B cell (primary cell): ENCODE results near the gene PXDC1. TPM values are rescaled to one million over a fixed set of nuclear protein-coding genes. Genes with fewer than 3 reads are reported as not detected.

Experiments used
- ATAC-seq: fragments of 200-7000 bp; cut with Tn5 transposase; one replicate; pipeline ENCODE4 v1.10.0; 2021; ENCODE audit warnings: low read depth, mild to moderate bottlenecking, moderate number of reproducible peaks, moderate library complexity
- CTCF ChIA-PET: fragments of 350-600 bp; sonication (Branson Sonifier 250); formaldehyde crosslinking; loops from one replicate; lab custom pipeline; 2021; ENCODE audit warnings: antibody characterized with exemption, inconsistent platforms; lab: Charles Lee
- POLR2A ChIA-PET: fragments of 350-600 bp; sonication (Branson Sonifier 250); formaldehyde crosslinking; loops from one replicate; lab custom pipeline; 2021; ENCODE audit warnings: antibody characterized with exemption; lab: Charles Lee
- DNase-seq: peaks from one replicate; pipeline ENCODE4 v3.0.0; 2013
- H2AFZ ChIP-seq: 2 replicates; pipeline ENCODE4 v1.6.1; 2012; ENCODE audit warnings: mild to moderate bottlenecking, low read depth, low read length; ENCODE audit not compliant: insufficient read depth, poor library complexity, severe bottlenecking
- H3K27ac ChIP-seq, 2 donors: 1 replicate in 1 of 2; 2 replicates in 1 of 2; pipeline ENCODE4 v1.5.1; 2012 to 2013; ENCODE audit warnings: low read length in 2 of 2, mild to moderate bottlenecking in 2 of 2, moderate library complexity in 1 of 2
- H3K27me3 ChIP-seq, 4 experiments: fragments of 200-600 bp in 1 of 4; sonication (generic) in 1 of 4; replicated peaks in 1 of 4; 1 replicate in 2 of 4; 2 replicates in 2 of 4; pipeline versions ENCODE4 v1.6.1 to v1.7.0; 2013 to 2016; ENCODE audit warnings: low read length in 3 of 4, mild to moderate bottlenecking in 2 of 4, mixed read lengths in 1 of 4, moderate library complexity in 1 of 4; ENCODE audit not compliant: insufficient read depth in 4 of 4, control insufficient read depth in 3 of 4; ENCODE audit errors: control extremely low read depth in 1 of 4
- H3K36me3 ChIP-seq, 2 experiments: replicated peaks in 1 of 2; 1 replicate in 1 of 2; 2 replicates in 1 of 2; pipeline versions ENCODE4 v1.6.1 to v1.7.1; 2013; ENCODE audit warnings: low read length in 1 of 2; ENCODE audit not compliant: insufficient read depth in 2 of 2, control insufficient read depth in 1 of 2; ENCODE audit errors: control extremely low read depth in 1 of 2, extremely low read depth in 1 of 2
- H3K4me1 ChIP-seq, 2 donors: fragments of 200-600 bp in 1 of 2; sonication (generic) in 1 of 2; 1 replicate in 1 of 2; 2 replicates in 1 of 2; pipeline versions ENCODE4 v1.5.1 to v1.6.1; 2013 to 2017; ENCODE audit warnings: low read length in 2 of 2; ENCODE audit not compliant: control insufficient read depth in 2 of 2, insufficient read depth in 2 of 2
- H3K4me2 ChIP-seq: replicated peaks from 2 replicates; pipeline ENCODE3; 2012; ENCODE audit warnings: mild to moderate bottlenecking, low read depth, low read length; ENCODE audit not compliant: poor library complexity, severe bottlenecking
- H3K4me3 ChIP-seq, 5 experiments: fragments of 200-600 bp in 1 of 5; sonication (generic) in 1 of 5; 1 replicate in 3 of 5; 2 replicates in 2 of 5; pipeline versions ENCODE4 v1.5.1 to v1.7.0; 2011 to 2016; ENCODE audit warnings: low read length in 4 of 5, mild to moderate bottlenecking in 4 of 5, low read depth in 2 of 5, control low read depth in 1 of 5, moderate library complexity in 1 of 5; ENCODE audit not compliant: insufficient read depth in 1 of 5; ENCODE audit errors: control extremely low read depth in 1 of 5, extremely low read depth in 1 of 5
- H3K79me2 ChIP-seq: fragments of 200-600 bp; sonication (generic); one replicate; pipeline ENCODE4 v1.6.0; 2016; ENCODE audit warnings: low read length; ENCODE audit not compliant: control insufficient read depth, insufficient read depth
- H3K9ac ChIP-seq: fragments of 200-600 bp; sonication (generic); 2 replicates; pipeline ENCODE4 v1.6.1; 2017; ENCODE audit warnings: mild to moderate bottlenecking, low read length, moderate library complexity
- H3K9me3 ChIP-seq, 3 donors: one replicate each; pipeline versions ENCODE4 v1.6.1 to v1.7.1; 2013; ENCODE audit warnings: low read length in 2 of 3; ENCODE audit not compliant: control insufficient read depth in 2 of 3, insufficient read depth in 1 of 3; ENCODE audit errors: control extremely low read depth in 1 of 3
- H4K20me1 ChIP-seq: 2 replicates; pipeline ENCODE4 v1.6.0; 2012; ENCODE audit warnings: mild to moderate bottlenecking, low read length; ENCODE audit not compliant: insufficient read depth, control insufficient read depth, poor library complexity, severe bottlenecking
- H3K27ac Mint-ChIP-seq: one replicate; pipeline ENCODE4 v1.8.0; 2021; ENCODE audit warnings: mixed read lengths
- H3K27me3 Mint-ChIP-seq: one replicate; pipeline ENCODE4 v1.8.0; 2021; ENCODE audit warnings: mixed read lengths
- H3K4me1 Mint-ChIP-seq: one replicate; pipeline ENCODE4 v1.8.0; 2021; ENCODE audit warnings: mixed read lengths
- H3K4me3 Mint-ChIP-seq: one replicate; pipeline ENCODE4 v1.8.0; 2021; ENCODE audit warnings: mixed read lengths
- H3K9me3 Mint-ChIP-seq: one replicate; pipeline ENCODE4 v1.8.0; 2022; ENCODE audit warnings: mixed read lengths; ENCODE audit not compliant: insufficient read depth
- CTCF ChIP-seq: fragments of 200-600 bp; IDR thresholded peaks from one replicate; pipeline ENCODE4 v1.8.0; 2022; ENCODE audit warnings: antibody characterized with exemption, mild to moderate bottlenecking
- EZH2 ChIP-seq: IDR thresholded peaks from 2 replicates; pipeline ENCODE4 v1.6.1; 2012; ENCODE audit warnings: borderline replicate concordance, low read depth, mild to moderate bottlenecking, moderate library complexity, low read length; ENCODE audit not compliant: insufficient read depth, poor library complexity, severe bottlenecking
- WGBS: methylation state at CpG from one replicate; pipeline ENCODE4 v1.1.5; 2013; ENCODE audit warnings: missing lambda C conversion rate; ENCODE audit not compliant: insufficient coverage; 5-methylcytosine and 5-hydroxymethylcytosine counted together
- intact Hi-C: fragments of 100-400 bp; cut with micrococcal nuclease; formaldehyde crosslinking; loops from one replicate; pipeline ENCODE4 v1.10.0; 2022
- polyA plus RNA-seq: library from polyadenylated mRNA; depleted of rRNA; stranded (reverse); fragments of >200 nt; gene quantifications from 2 replicates; pipeline ENCODE4 v1.2.3, GENCODE V29; 2012
- total RNA-seq, 2 donors: library from RNA; stranded (reverse); fragments of 120-200 nt in 1 of 2; gene quantifications; 1 replicate in 1 of 2; 2 replicates in 1 of 2; pipeline versions ENCODE4 v1.2.3 to v1.2.4, GENCODE V29; 2013 to 2022

Gene PXDC1
- total and polyA plus RNA-seq, 2 donors (not counting 1 experiment from before 2014, with no cell fraction given) = 4.7 to 18.9 TPM

DNA sequence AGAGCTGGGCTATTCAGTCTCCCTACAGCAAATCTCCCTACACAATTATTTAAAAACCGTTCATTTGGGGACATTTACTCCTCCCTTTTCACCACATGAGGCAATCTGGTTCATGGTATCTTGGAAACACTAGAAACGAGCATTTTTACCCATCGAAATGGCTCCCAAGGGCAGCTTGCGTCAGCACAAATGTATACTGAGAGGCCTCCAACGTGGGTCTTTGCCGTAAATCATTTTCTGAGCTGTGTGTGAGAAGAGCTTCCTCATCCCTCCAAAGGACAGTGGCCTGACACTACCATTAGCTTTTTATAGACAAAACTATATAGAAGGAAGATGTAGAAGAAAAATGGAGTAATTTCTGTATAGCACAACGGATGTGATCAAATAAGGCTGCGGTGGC, 30.0 kb upstream of the PXDC1 start:
- Histone ChIP-seq H2AFZ (no peak overlapping the region), H3K27ac (no peak overlapping the region), H3K4me1 (no peaks in the 10 kb centered on the region), H3K27me3 (peaks cover 0 to 5% (median 0%) of the 10 kb centered on the region in 4 experiments), H3K9me3 (no peaks in the 10 kb centered on the region), H3K79me2 (no peaks in the 10 kb centered on the region), H3K4me2 (no peak overlapping the region), H3K9ac (no peak overlapping the region), H3K36me3 (no peaks in the 10 kb centered on the region), H4K20me1 (no peaks in the 10 kb centered on the region), H3K4me3 (no peak overlapping the region)
- Mint-ChIP-seq H3K9me3 (no peaks in the 10 kb centered on the region), H3K27ac (no peak overlapping the region), H3K4me1 (no peaks in the 10 kb centered on the region), H3K4me3 (no peak overlapping the region), H3K27me3 (peaks cover 4% of the 10 kb centered on the region)
- intact Hi-C loops = no loop called here
- ChIA-PET POLR2A (no interaction called here), CTCF (no interaction called here)
- TF ChIP-seq CTCF = no peak
- TF ChIP-seq EZH2 = no peak
- DNase-seq = no peak
- 100% methylated on average over 3 of the region's 8 CpGs for WGBS
- ATAC-seq = no peak

DNA sequence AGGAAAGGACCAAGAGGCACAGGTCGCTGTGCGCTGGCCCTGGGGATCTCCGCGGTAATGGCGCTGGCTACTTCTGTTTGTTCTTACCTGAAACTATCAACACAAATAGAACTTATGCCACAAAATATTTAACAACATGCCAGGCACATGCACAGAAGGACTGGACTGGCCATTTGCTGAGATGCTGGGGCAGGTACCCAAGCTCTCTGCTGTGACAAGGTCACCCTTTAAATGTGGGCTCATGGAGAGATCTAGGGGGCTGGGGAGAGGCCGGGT, 28.0 kb upstream of the PXDC1 start:
- no peak overlapping the region for H3K4me3 ChIP-seq
- H3K27ac Mint-ChIP-seq = no peak overlapping the region
- H3K4me2 ChIP-seq = no peak overlapping the region
- peaks cover 0 to 5% (median 0%) of the 10 kb centered on the region in 4 experiments for H3K27me3 ChIP-seq
- H3K27me3 Mint-ChIP-seq = peaks cover 4% of the 10 kb centered on the region
- no peak overlapping the region for H2AFZ ChIP-seq
- no peak overlapping the region for H3K4me3 Mint-ChIP-seq
- H3K27ac ChIP-seq = no peak overlapping the region
- ATAC-seq (no peak), DNase-seq (no peak)
- WGBS = 93% methylated on average over 6 of the region's 6 CpGs
- no peaks in the 10 kb centered on the region for H3K4me1 ChIP-seq
- H3K9ac ChIP-seq = no peak overlapping the region
- H3K79me2 ChIP-seq = no peaks in the 10 kb centered on the region
- no peaks in the 10 kb centered on the region for H3K9me3 ChIP-seq
- CTCF ChIA-PET = no interaction called here
- no peaks in the 10 kb centered on the region for H3K4me1 Mint-ChIP-seq
- intact Hi-C loops = no loop called here
- no peaks in the 10 kb centered on the region for H3K36me3 ChIP-seq
- POLR2A ChIA-PET = no interaction called here
- TF ChIP-seq EZH2 = no peak
- no peak for TF ChIP-seq CTCF
- H4K20me1 ChIP-seq = no peaks in the 10 kb centered on the region
- no peaks in the 10 kb centered on the region for H3K9me3 Mint-ChIP-seq
